Activated B cell treated with CpG ODN at 0.5 μM for 24 hours (primary cell): Measurements from ENCODE around the gene DEFB132. TPM values are rescaled to one million over a fixed set of nuclear protein-coding genes. Genes with fewer than 3 reads are reported as not detected.

Source experiments
- ATAC-seq: fragments of 200-7000 bp; cut with Tn5 transposase; one replicate; pipeline ENCODE4 v1.10.0; 2021; ENCODE audit warnings: low read depth, mild to moderate bottlenecking, moderate library complexity
- CTCF ChIA-PET: fragments of 350-600 bp; sonication (Branson Sonifier 250); formaldehyde crosslinking; loops from one replicate; lab custom pipeline; 2021; ENCODE audit warnings: antibody characterized with exemption; lab: Charles Lee
- POLR2A ChIA-PET: fragments of 350-600 bp; sonication (Branson Sonifier 250); formaldehyde crosslinking; loops from one replicate; lab custom pipeline; 2021; ENCODE audit warnings: antibody characterized with exemption; lab: Charles Lee
- DNase-seq: peaks from one replicate; pipeline ENCODE4 v3.0.0; 2022
- H3K27ac Mint-ChIP-seq: one replicate; pipeline ENCODE4 v1.8.0; 2020; ENCODE audit warnings: mixed read lengths
- H3K27me3 Mint-ChIP-seq: one replicate; pipeline ENCODE4 v1.8.0; 2021; ENCODE audit warnings: mixed read lengths
- H3K36me3 Mint-ChIP-seq: one replicate; pipeline ENCODE4 v1.8.0; 2021; ENCODE audit warnings: low read depth, mixed read lengths
- H3K4me1 Mint-ChIP-seq: one replicate; pipeline ENCODE4 v1.8.0; 2021; ENCODE audit warnings: mixed read lengths
- H3K4me3 Mint-ChIP-seq: one replicate; pipeline ENCODE4 v1.8.0; 2020; ENCODE audit warnings: mild to moderate bottlenecking, mixed read lengths
- H3K9me3 Mint-ChIP-seq: one replicate; pipeline ENCODE4 v1.8.0; 2020; ENCODE audit warnings: mixed read lengths
- CTCF ChIP-seq: fragments of 200-600 bp; IDR thresholded peaks from one replicate; pipeline ENCODE4 v1.8.0; 2022; ENCODE audit warnings: antibody characterized with exemption, mild to moderate bottlenecking
- intact Hi-C: fragments of 100-400 bp; cut with micrococcal nuclease; formaldehyde crosslinking; loops from one replicate; pipeline ENCODE4 v1.15.1; 2024
- total RNA-seq: library from RNA; stranded (reverse); gene quantifications from 2 replicates; pipeline ENCODE4 v1.2.3, GENCODE V29; 2022

DEFB132 gene
- total RNA-seq, 1 donor from 2014 or later: not detected

- ATAC-seq (no peak), DNase-seq (no peak)
- Mint-ChIP-seq H3K4me1 (peaks cover 18% of the 10 kb centered on the region), H3K36me3 (no peaks in the 10 kb centered on the region), H3K4me3 (peak overlapping the region; percentile 86), H3K9me3 (no peaks in the 10 kb centered on the region), H3K27me3 (no peaks in the 10 kb centered on the region), H3K27ac (peak overlapping the region; percentile 65)
- CTCF ChIA-PET: interaction anchor here (0.7 to 2.4 kb wide), 2 partner anchors 14 to 21 kb away, joined by 3 to 9 read pairs; no protein-coding TSS in a partner anchor
- TF ChIP-seq CTCF: no peak
- POLR2A ChIA-PET: interaction anchor here (1.6 to 2.3 kb wide), 3 partner anchors 10 to 15 kb away, joined by 7 to 23 read pairs (median 8); partner anchors contain the start of genes SOX12 and ZCCHC3
- intact Hi-C loops: no loop called here
These were observed 51.8 kb downstream of the DEFB132 start for GRCh38 chr20:309306-309840.

- Mint-ChIP-seq H3K4me3 (peak overlapping the region; percentile 86), H3K4me1 (peaks cover 18% of the 10 kb centered on the region), H3K27me3 (no peaks in the 10 kb centered on the region), H3K27ac (peak overlapping the region; percentile 86), H3K9me3 (no peaks in the 10 kb centered on the region), H3K36me3 (no peaks in the 10 kb centered on the region)
- ATAC-seq (peak; percentile 100), DNase-seq (peak; percentile 77)
- ChIA-PET CTCF (interaction anchor here (0.7 to 2.4 kb wide), 2 partner anchors 14 to 21 kb away, joined by 3 to 9 read pairs; no protein-coding TSS in a partner anchor), POLR2A (interaction anchor here (0.5 to 2.3 kb wide), 6 partner anchors 10 to 34 kb away, joined by 3 to 23 read pairs (median 7); partner anchors contain the start of genes SOX12 and ZCCHC3)
- no peak for TF ChIP-seq CTCF
- intact Hi-C loops: loop anchor here (1.0 kb wide), 4 partner anchors 13 to 43 kb away; partner anchors contain the start of gene ZCCHC3
These were observed 52.5 kb downstream of the DEFB132 start for GRCh38 chr20:309841-310644.

- Mint-ChIP-seq H3K27me3 (no peaks in the 10 kb centered on the region), H3K4me1 (peaks cover 18% of the 10 kb centered on the region), H3K4me3 (peak overlapping the region; percentile 86), H3K36me3 (no peaks in the 10 kb centered on the region), H3K27ac (peak overlapping the region; percentile 86), H3K9me3 (no peaks in the 10 kb centered on the region)
- intact Hi-C loops: loop anchor here (1.0 kb wide), 4 partner anchors 13 to 43 kb away; partner anchors contain the start of gene ZCCHC3
- ATAC-seq (no peak), DNase-seq (no peak)
- POLR2A ChIA-PET: interaction anchor here (0.5 to 2.3 kb wide), 6 partner anchors 11 to 34 kb away, joined by 3 to 23 read pairs (median 7); partner anchors contain the start of genes SOX12 and ZCCHC3
- CTCF ChIA-PET: interaction anchor here (2.4 kb wide), 1 partner anchor 20 kb away, joined by 9 read pairs; no protein-coding TSS in a partner anchor
- TF ChIP-seq CTCF: no peak
These were observed 53.1 kb downstream of the DEFB132 start for GRCh38 chr20:310645-311044.

Other genes with a start within 250 kb of the DEFB132 start
- not detected in 2 replicates for gene DEFB125, start 170.1 kb upstream of the DEFB132 start, total RNA-seq
- gene DEFB126, start 115.1 kb upstream of the DEFB132 start, total RNA-seq: not detected in 2 replicates
- gene DEFB127, start 100.3 kb upstream of the DEFB132 start, total RNA-seq: not detected in 2 replicates
- not detected in 2 replicates for gene DEFB128, start 68.0 kb upstream of the DEFB132 start, total RNA-seq
- not detected in 2 replicates for gene DEFB129, start 30.5 kb upstream of the DEFB132 start, total RNA-seq
- gene C20orf96, start 33.0 kb downstream of the DEFB132 start, total RNA-seq: 5.3 and 5.5 TPM in 2 replicates
- 25.9 and 28.1 TPM in 2 replicates for gene ZCCHC3, start 39.8 kb downstream of the DEFB132 start, total RNA-seq
- gene SOX12, start 67.8 kb downstream of the DEFB132 start, total RNA-seq: 6.1 and 6.2 TPM in 2 replicates
- gene NRSN2, start 89.4 kb downstream of the DEFB132 start, total RNA-seq: 7.6 and 12.8 TPM in 2 replicates
- gene TRIB3, start 123.0 kb downstream of the DEFB132 start, total RNA-seq: 13.3 and 14.0 TPM in 2 replicates
- 92.7 and 100 TPM in 2 replicates for gene RBCK1, start 150.6 kb downstream of the DEFB132 start, total RNA-seq
- gene TBC1D20, start 204.8 kb downstream of the DEFB132 start, total RNA-seq: 21.4 and 24.1 TPM in 2 replicates